SU-DHL-6 (cell line): Measurements from ENCODE around the gene CDSN.

Experiments used
- EZH2phosphoT487 ChIP-seq: fragments of 200-600 bp; sonication (generic), shearing (Covaris generic); conservative IDR thresholded peaks from 2 replicates; pipeline ENCODE4 v1.6.1; 2018; ENCODE audit warnings: mild to moderate bottlenecking, antibody characterized with exemption, low read length, moderate library complexity, mixed read lengths
- TF ChIP-seq, protein P1 (sequence below): fragments of 200-600 bp; sonication (generic); IDR thresholded peaks from one replicate; pipeline ENCODE4 v1.5.1; 2017; ENCODE audit warnings: antibody characterized with exemption, mild to moderate bottlenecking, low read length, moderate library complexity; ENCODE audit not compliant: insufficient read depth, poor library complexity, severe bottlenecking

GRCh38 chr6:31138982-31139381 is 18.7 kb upstream of the CDSN start, which contains the start of gene PSORS1C2:
- TF ChIP-seq, protein P1, sequence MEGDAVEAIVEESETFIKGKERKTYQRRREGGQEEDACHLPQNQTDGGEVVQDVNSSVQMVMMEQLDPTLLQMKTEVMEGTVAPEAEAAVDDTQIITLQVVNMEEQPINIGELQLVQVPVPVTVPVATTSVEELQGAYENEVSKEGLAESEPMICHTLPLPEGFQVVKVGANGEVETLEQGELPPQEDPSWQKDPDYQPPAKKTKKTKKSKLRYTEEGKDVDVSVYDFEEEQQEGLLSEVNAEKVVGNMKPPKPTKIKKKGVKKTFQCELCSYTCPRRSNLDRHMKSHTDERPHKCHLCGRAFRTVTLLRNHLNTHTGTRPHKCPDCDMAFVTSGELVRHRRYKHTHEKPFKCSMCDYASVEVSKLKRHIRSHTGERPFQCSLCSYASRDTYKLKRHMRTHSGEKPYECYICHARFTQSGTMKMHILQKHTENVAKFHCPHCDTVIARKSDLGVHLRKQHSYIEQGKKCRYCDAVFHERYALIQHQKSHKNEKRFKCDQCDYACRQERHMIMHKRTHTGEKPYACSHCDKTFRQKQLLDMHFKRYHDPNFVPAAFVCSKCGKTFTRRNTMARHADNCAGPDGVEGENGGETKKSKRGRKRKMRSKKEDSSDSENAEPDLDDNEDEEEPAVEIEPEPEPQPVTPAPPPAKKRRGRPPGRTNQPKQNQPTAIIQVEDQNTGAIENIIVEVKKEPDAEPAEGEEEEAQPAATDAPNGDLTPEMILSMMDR = no peak
- no peak for TF ChIP-seq EZH2phosphoT487
